SK-N-MC (cell line): ENCODE measurements around the gene KIAA1671.

Source experiments
- EZH2 ChIP-seq: fragments of 200-600 bp; sonication (generic); IDR thresholded peaks from one replicate; pipeline ENCODE4 v1.6.1; 2017; ENCODE audit warnings: antibody characterized with exemption
- FOXP2 ChIP-seq: optimal IDR thresholded peaks from 2 replicates; pipeline ENCODE3; 2011; ENCODE audit warnings: mild to moderate bottlenecking, moderate library complexity; ENCODE audit not compliant: insufficient read depth; ENCODE audit errors: extremely low read length, control extremely low read depth
- POLR2AphosphoS5 ChIP-seq: IDR thresholded peaks from 2 replicates; pipeline ENCODE4 v1.6.1; 2012; ENCODE audit warnings: mild to moderate bottlenecking, low read depth, low read length, borderline replicate concordance

DNA sequence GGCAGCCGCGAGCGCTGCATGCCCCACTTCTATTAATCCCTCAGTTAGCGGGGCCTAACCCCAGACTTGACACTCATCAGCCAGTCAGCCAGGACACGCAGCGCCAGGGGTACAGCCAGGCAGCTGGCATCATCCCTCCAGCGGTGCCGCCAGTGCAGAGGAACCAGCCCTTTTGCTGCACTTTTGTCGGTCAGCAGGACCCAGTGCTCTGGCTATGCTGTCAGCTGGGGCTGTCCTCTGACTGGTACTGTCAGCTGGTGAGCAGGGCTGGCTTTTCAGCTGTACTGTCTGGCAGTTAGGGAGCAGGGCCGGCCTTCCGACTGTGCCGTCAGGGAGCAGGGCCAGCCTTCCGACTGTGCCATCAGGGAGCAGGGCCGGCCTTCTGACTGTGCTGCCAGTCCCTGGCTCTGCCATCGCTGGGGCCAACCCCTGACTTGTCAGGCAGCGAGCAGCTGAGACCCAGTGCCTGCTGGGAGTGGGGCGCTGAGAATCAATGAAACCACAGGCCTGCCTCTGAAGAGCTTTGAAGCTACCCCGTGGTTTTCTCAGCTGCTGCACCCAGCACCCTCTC is 115.4 kb downstream of the KIAA1671 start:
- TF ChIP-seq EZH2 (no peak), POLR2AphosphoS5 (no peak), FOXP2 (no peak)
